Measurements from ENCODE around the gene ELANE. TPM values are rescaled to one million over a fixed set of nuclear protein-coding genes. Genes with fewer than 3 reads are reported as not detected.

ELANE gene
- total RNA-seq, 4 donors from 2014 or later: 2.4 to 2.8 TPM; not detected in 2

DNA sequence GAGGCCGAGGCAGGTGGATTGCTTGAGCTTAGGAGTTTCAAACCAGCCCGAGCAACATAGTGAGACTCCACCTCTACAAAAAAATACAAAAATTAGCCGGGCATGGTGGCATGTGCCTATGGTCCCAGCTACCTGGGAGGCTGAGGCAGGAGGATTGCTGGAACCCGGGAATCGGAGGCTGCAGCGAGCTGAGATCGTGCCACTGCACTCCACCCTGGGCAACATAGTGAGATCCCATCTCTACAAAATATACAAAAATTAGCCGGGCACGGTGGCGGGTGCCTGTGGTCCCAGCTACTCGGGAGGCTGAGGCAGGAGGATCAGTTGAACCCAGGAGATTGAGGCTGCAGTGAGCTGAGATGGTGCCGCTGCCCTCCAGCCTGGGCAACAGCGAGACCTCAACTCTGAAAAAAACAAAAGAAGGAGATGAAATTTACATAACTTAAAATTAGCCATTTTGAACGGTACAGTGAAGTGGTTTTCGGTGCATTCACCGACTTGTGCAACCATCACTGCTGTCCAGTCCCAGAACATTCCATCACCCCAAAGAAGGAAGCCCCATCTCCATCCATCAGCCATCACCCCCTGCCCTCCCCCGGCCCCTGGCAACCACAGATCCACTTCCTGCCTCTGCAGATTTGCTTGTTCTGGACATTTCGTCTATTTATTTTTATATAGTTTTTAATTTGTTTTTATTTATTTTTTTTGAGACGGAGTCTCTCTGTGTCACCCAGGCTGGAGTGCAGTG is 26.0 kb upstream of the ELANE start:
- TF ChIP-seq, protein P1, sequence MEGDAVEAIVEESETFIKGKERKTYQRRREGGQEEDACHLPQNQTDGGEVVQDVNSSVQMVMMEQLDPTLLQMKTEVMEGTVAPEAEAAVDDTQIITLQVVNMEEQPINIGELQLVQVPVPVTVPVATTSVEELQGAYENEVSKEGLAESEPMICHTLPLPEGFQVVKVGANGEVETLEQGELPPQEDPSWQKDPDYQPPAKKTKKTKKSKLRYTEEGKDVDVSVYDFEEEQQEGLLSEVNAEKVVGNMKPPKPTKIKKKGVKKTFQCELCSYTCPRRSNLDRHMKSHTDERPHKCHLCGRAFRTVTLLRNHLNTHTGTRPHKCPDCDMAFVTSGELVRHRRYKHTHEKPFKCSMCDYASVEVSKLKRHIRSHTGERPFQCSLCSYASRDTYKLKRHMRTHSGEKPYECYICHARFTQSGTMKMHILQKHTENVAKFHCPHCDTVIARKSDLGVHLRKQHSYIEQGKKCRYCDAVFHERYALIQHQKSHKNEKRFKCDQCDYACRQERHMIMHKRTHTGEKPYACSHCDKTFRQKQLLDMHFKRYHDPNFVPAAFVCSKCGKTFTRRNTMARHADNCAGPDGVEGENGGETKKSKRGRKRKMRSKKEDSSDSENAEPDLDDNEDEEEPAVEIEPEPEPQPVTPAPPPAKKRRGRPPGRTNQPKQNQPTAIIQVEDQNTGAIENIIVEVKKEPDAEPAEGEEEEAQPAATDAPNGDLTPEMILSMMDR (IDR thresholded peaks at IDR 0.05; ENCODE audit: low read depth): no peak

DNA sequence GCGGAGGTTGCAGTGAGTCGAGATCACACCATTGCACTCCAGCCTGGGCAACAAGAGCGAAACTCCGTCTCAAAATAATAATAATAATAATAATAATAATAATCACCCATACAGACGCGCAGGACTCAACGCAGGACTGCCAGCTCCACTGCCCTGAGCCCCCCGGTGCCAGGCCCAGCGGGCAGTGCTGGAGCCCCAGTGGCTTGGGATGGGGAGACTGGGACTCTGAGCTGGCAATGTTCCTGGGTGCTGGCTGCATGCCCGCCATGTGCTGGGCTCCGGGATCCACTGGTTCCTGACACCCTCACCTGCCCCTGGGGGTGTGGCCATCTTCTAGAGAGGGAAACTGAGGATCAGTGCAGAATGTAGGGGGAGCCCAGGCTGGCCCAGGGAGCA is 24.8 kb upstream of the ELANE start:
- TF ChIP-seq, protein P1 (IDR thresholded peaks at IDR 0.05; ENCODE audit: low read depth): no peak

DNA sequence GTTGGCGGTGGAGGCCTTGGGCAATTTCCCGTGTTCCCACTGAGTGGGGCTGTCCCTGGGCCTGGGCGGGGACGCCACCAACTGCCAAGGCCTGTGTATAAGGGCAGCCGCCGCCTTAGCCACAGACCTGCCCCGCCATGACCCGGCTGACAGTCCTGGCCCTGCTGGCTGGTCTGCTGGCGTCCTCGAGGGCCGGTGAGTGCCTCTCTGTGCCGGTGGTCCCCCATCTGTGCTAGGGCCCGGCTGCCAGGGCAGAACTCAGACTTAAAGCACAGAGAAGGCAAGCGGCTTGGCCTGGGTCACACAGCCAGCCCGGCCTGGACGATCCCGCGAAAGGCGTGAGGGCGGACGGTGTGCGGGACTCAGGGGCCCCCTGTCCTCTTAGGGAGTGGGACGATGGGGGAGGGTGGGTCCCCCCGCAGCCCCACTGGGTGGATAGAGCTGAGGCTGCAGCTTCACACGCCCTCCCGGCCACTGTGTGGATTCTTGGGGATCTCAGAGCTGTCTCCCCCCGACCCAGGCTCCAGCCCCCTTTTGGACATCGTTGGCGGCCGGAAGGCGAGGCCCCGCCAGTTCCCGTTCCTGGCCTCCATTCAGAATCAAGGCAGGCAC is 24.3 kb upstream of the ELANE start, which contains the start of gene AZU1:
AZU1 (plus strand) TSS at position 128 of the 612 bp plus-strand sequence; CDS start at position 138, 10 bp downstream.
- TF ChIP-seq, protein P1 (IDR thresholded peaks at IDR 0.05; ENCODE audit: low read depth): no peak

DNA sequence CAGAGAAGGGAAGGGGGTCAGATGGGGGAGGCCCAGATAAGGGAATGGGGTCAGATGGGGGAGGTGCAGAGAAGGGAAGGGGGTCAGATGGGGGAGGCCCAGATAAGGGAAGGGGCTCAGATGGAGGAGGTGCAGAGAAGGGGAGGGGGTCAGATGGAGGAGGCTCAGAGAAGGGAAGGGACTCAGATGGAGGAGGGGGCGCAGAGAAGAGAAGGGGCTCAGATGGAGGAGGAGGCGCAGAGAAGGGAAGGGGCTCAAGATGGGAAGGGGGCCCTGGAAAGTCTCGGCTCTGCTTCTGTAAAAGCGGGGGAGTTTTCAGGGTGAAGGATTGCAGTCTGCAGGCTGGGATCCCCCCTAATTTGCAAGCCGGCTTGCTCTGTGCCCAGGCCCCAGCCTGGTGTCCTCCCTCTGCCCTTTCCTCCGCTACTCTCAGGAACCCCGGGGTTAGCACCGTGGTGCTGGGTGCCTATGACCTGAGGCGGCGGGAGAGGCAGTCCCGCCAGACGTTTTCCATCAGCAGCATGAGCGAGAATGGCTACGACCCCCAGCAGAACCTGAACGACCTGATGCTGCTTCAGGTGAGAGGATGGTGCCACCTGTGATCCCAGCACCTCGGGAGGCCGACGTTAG is 22.9 kb upstream of the ELANE start:
- TF ChIP-seq, protein P1 (IDR thresholded peaks at IDR 0.05; ENCODE audit: low read depth): no peak

DNA sequence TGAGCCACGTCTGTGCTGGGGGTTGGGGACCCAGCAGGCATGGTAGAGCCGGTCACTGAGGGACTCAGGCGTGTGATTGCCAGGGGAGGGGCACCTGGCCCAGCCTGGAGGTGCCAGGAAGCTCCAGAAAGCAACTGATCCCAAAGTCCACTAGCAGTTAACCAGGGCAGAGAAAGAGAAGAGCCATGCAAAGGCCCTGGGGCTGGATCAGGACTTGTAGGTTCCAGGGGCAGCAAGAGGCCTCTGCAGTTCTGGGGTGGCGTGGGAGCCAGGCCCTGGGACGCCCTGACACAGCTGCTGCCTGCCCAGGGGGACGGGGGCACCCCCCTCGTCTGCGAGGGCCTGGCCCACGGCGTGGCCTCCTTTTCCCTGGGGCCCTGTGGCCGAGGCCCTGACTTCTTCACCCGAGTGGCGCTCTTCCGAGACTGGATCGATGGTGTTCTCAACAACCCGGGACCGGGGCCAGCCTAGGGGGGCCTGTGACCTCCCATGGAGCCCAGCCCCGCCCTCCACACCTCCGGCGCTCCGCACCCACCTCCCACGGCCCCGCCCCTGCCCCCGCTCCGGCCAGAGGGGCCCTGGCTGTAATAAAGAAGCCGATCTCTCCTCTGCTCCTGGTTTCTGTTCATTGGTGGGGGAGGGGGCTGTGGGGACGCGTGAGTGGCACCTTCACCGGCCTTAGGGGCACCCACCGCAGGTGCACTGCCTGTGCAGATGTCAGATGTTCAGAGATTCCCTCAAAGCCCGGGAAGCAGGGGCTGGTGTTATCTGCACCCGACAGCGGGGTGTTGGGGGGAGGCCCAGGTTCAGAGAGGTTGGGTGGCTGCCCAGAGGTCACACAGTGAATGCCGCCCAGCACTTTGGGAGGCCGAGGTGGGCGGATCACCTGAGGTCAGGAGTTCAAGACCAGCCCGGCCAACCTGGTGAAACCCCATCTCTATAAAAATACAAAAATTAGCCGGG is 20.4 kb upstream of the ELANE start:
- TF ChIP-seq, protein P1 (IDR thresholded peaks at IDR 0.05; ENCODE audit: low read depth): no peak

DNA sequence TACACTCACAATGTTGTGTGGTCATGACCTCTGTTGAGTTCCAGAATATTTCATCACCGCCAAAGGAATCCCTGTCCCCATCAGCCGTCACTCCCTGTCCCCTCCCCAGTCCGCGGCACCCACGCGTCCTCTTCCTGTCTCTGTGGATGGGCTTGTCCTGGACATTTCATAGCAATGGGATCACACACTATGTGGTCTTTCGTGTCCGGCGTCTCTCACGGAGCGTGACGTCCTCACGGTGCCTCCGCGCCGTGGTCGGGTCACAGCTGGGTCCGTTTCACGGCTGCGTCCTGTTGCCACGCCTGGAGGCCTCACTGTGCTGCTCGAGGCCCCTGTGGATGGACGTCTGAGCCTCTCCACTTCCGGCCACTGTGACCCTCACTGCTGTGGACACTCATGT is 17.9 kb upstream of the ELANE start:
- TF ChIP-seq, protein P1 (IDR thresholded peaks at IDR 0.05; ENCODE audit: low read depth): no peak
